GM12892 (cell line): ENCODE data around the gene ENOPH1.

ENCODE experiments used
- DNase-seq: peaks from one replicate; pipeline ENCODE4 v3.0.0; 2011; ENCODE audit not compliant: insufficient read length
- FAIRE-seq: peaks from 2 replicates; lab custom pipeline; 2011; peaks lifted over from hg19 to GRCh38; lab: Jason Lieb, UNC
- POLR2A ChIP-seq: IDR thresholded peaks from 2 replicates; pipeline ENCODE4 v1.6.1; 2011; ENCODE audit warnings: low read depth, low read length, control low read depth
- POLR2AphosphoS5 ChIP-seq: IDR thresholded peaks from 2 replicates; pipeline ENCODE4 v1.6.1; 2011; ENCODE audit warnings: low read depth, low read length, control low read depth
- TAF1 ChIP-seq: IDR thresholded peaks from 2 replicates; pipeline ENCODE4 v1.6.1; 2011; ENCODE audit warnings: low read depth, mild to moderate bottlenecking, control low read depth, low read length, borderline replicate concordance

Gene ENOPH1

GRCh38 chr4:82499738-82500434 lies 69.5 kb downstream of the ENOPH1 start:
- TF ChIP-seq TAF1: no peak
- no peak for TF ChIP-seq POLR2A
- no peak for TF ChIP-seq POLR2AphosphoS5
- DNase-seq: no peak
- no peak for FAIRE-seq

DNA sequence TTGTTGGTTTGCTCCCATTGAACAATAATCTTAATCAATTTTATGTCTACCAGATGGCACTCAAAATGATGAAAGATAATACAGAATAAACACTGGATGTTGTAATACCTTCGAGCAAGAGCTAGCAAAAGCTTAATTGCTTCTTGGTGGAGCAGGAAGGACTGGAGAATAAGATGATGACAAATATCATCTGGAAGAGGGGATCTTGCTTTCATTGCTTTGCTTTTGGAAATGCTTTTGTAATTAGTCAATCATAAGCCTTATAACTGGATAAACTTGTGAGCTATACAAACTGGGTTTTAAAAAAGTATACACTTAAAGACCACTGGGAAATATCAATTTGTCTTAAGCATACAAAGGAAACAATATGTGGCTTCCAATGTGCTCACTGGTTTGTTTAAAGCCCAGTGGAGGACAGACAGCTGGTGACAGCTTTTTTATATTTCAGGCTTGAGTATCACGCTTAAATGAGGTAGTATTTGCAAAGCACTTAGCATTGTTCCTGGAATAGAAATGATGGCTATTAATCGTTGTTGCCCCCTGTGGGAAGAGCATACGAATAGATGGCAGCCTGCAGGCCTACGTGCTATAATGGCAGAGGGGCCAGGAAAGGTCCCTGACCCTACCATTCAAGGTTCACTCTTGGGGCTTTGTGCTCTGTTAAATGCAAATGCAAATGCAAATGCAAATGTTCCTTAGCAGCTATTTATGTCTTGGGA lies 70.2 kb downstream of the ENOPH1 start:
- FAIRE-seq: no peak
- DNase-seq: no peak
- TF ChIP-seq POLR2A (no peak), POLR2AphosphoS5 (no peak), TAF1 (no peak)

DNA sequence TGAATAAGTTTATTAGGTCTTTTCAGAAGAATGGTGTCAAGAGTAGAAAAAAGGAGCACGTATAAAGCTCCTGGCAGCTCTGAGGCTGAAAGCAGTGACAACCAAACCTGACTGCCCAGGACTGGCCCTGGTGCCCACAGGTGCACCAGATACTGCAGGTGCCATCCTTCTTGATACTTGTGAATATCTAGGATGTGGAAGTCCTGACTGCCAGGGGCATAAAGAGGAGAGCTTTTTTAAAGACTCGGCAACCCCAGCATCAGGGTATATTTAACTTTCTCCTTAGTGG lies 70.7 kb downstream of the ENOPH1 start:
- TF ChIP-seq POLR2AphosphoS5 (no peak), POLR2A (no peak), TAF1 (no peak)
- FAIRE-seq (no peak), DNase-seq (no peak)

GRCh38 chr4:82508011-82508410 lies 77.6 kb downstream of the ENOPH1 start:
- FAIRE-seq (no peak), DNase-seq (no peak)
- TF ChIP-seq POLR2AphosphoS5 (no peak), POLR2A (no peak), TAF1 (no peak)

GRCh38 chr4:82508806-82509428 lies 78.5 kb downstream of the ENOPH1 start:
- no peak for TF ChIP-seq POLR2A
- TF ChIP-seq TAF1: no peak
- TF ChIP-seq POLR2AphosphoS5: no peak
- FAIRE-seq (no peak), DNase-seq (no peak)

DNA sequence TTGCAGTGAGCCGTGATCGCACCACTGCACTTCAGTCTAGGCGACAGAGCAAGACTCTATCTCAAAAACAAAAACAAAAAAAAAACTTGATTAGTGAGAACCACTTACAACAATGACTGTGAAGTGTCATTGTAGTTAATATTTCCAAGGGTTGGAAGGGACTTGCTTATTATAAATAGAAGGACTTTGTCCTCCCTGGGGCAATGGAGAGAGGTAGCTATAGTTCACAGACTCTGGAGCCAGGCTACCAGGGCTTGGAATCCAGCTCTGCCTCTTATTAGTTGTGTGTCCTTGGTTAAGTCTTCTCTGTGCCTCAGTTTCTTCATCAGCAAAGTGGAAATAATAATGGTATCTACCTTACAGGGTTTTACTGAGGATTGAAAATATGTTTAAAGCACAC lies 79.8 kb downstream of the ENOPH1 start:
- TF ChIP-seq POLR2A (no peak), TAF1 (no peak), POLR2AphosphoS5 (no peak)
- FAIRE-seq: no peak
- no peak for DNase-seq
